Subcutaneous abdominal adipose tissue (tissue), 5 donors: ENCODE measurements around the gene MMP15.
A peak's percentile ranks its signal among the peaks of the same experiment; 100 is the strongest.

Source experiments
- H3K27ac ChIP-seq: one replicate; pipeline ENCODE4 v1.7.0; 2013; ENCODE audit warnings: low read depth, mild to moderate bottlenecking, inconsistent platforms, low read length, moderate library complexity
- H3K27me3 ChIP-seq, 5 donors: one replicate each; pipeline ENCODE4 v1.7.0; 2013; ENCODE audit warnings: low read length in 5 of 5, inconsistent platforms in 1 of 5; ENCODE audit not compliant: control insufficient read depth in 5 of 5, insufficient read depth in 4 of 5
- H3K36me3 ChIP-seq, 5 donors: one replicate each; pipeline ENCODE4 v1.7.0; 2013; ENCODE audit warnings: low read length in 5 of 5; ENCODE audit not compliant: control insufficient read depth in 5 of 5, insufficient read depth in 5 of 5
- H3K4me1 ChIP-seq, 5 donors: one replicate each; pipeline ENCODE4 v1.7.0; 2013; ENCODE audit warnings: low read length in 5 of 5, mild to moderate bottlenecking in 3 of 5, moderate library complexity in 1 of 5; ENCODE audit not compliant: control insufficient read depth in 5 of 5, insufficient read depth in 5 of 5
- H3K4me3 ChIP-seq, 5 donors: one replicate each; pipeline ENCODE4 v1.7.0; 2013; ENCODE audit warnings: low read length in 5 of 5, low read depth in 1 of 5
- H3K9ac ChIP-seq, 5 donors: one replicate each; pipeline ENCODE4 v1.7.0; 2013; ENCODE audit warnings: low read length in 5 of 5, mild to moderate bottlenecking in 4 of 5, moderate library complexity in 3 of 5
- H3K9me3 ChIP-seq, 5 donors: one replicate each; pipeline ENCODE4 v1.7.0; 2013; ENCODE audit warnings: low read length in 5 of 5; ENCODE audit not compliant: control insufficient read depth in 5 of 5
- donor health status: healthy.
- donor health status: healthy.
- donor health status: healthy.
- donor health status: healthy.
- donor health status: healthy.

Gene MMP15

DNA sequence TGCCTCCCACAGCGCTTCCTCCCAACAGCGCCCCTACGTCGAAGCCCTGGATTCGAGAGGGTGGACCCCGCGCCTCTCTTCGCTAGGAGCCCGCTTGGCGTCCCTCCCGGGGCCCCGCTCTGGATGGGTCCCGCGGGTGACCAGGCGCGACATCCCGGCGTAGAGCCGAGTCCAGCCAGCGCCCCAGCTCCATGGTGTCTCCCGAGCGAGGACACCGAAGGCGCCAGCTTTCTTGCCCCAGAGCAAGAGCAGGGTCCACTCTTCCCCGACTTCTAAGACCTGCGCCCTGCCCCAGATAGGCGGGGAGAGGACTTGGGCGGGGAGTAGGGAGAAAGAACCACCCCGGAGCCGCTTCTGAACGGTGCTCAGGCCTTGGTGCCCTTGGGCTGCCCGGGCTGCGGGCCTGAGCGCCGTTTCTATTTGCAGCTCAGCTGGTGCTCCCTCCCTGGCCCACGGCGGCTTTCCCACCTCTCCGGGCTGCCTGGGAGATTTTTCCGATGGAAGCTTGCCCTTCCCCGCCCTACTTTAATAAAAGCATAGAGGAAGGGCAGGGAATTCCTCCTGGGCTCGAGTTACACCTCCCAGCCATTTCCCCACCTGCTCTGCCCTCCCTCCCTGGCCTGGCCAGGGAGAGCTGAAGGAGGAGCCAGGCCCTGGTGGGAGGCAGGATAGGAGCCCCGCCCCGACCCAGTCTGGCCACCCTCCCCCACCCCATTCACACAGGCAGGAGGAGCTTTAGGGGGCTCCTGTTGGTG, 1.8 kb downstream of the MMP15 start:
- Histone ChIP-seq H3K9ac (peak overlapping the region in 2 of 5 donors; percentile 64 to 65), H3K27ac (peak overlapping the region; percentile 69), H3K4me3 (peak overlapping the region; percentile 19 to 85 (median 81)), H3K36me3 (no peaks in the 10 kb centered on the region), H3K9me3 (no peaks in the 10 kb centered on the region), H3K4me1 (peaks cover 14 to 98% (median 87%) of the 10 kb centered on the region in 5 donors), H3K27me3 (no peaks in the 10 kb centered on the region)

GRCh38 chr16:58027916-58028455, 2.4 kb downstream of the MMP15 start:
- peaks cover 12 to 98% (median 86%) of the 10 kb centered on the region in 5 donors for H3K4me1 ChIP-seq
- H3K36me3 ChIP-seq: no peaks in the 10 kb centered on the region
- H3K9ac ChIP-seq: peak overlapping the region in 1 of 5 donors; percentile 43
- no peaks in the 10 kb centered on the region for H3K27me3 ChIP-seq
- peak overlapping the region; percentile 16 for H3K27ac ChIP-seq
- H3K4me3 ChIP-seq: peak overlapping the region in 4 of 5 donors; percentile 19 to 85 (median 79)
- H3K9me3 ChIP-seq: no peaks in the 10 kb centered on the region

- Histone ChIP-seq H3K9ac (peak overlapping the region in 1 of 5 donors; percentile 43), H3K27me3 (no peaks in the 10 kb centered on the region), H3K9me3 (no peaks in the 10 kb centered on the region), H3K4me3 (peak overlapping the region in 2 of 5 donors; percentile 3 to 75), H3K27ac (peak overlapping the region; percentile 30), H3K4me1 (peaks cover 14 to 96% (median 84%) of the 10 kb centered on the region in 5 donors), H3K36me3 (no peaks in the 10 kb centered on the region)
Measured at GRCh38 chr16:58028541-58029070, 3.1 kb downstream of the MMP15 start.

DNA sequence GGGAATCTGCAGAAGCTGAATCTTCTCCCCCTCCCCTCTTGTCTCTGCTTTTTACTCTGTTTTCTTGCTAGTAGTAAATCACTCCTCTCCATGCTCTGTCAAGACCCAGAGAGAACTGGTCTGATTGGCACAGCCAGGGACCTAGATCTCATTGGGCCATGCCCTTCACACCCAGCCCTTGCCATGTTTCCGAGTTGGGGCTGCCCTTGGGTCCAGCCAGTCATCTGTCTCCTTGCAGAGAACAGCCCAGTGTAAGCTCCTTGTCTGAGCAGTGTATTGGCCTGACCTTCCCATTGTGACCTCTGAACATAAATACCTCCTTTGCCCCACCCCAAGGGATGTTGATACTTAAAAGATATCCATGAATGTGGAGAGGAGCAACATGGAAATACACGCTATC, 3.9 kb downstream of the MMP15 start:
- Histone ChIP-seq H3K27ac (peak overlapping the region; percentile 30), H3K27me3 (no peaks in the 10 kb centered on the region), H3K4me1 (peaks cover 14 to 89% (median 81%) of the 10 kb centered on the region in 5 donors)

GRCh38 chr16:58030136-58030840, 4.7 kb downstream of the MMP15 start:
- H3K36me3 ChIP-seq: no peaks in the 10 kb centered on the region
- no peaks in the 10 kb centered on the region for H3K27me3 ChIP-seq
- H3K9me3 ChIP-seq: no peaks in the 10 kb centered on the region
- H3K4me1 ChIP-seq: peaks cover 14 to 80% (median 75%) of the 10 kb centered on the region in 5 donors
- no peak overlapping the region for H3K9ac ChIP-seq
- H3K4me3 ChIP-seq: no peak overlapping the region
- H3K27ac ChIP-seq: peak overlapping the region; percentile 60

More for the DNA sequence above, 3.9 kb downstream of the MMP15 start:
- Histone ChIP-seq H3K9ac (no peak overlapping the region), H3K9me3 (no peaks in the 10 kb centered on the region), H3K36me3 (no peaks in the 10 kb centered on the region), H3K4me3 (no peak overlapping the region)

DNA sequence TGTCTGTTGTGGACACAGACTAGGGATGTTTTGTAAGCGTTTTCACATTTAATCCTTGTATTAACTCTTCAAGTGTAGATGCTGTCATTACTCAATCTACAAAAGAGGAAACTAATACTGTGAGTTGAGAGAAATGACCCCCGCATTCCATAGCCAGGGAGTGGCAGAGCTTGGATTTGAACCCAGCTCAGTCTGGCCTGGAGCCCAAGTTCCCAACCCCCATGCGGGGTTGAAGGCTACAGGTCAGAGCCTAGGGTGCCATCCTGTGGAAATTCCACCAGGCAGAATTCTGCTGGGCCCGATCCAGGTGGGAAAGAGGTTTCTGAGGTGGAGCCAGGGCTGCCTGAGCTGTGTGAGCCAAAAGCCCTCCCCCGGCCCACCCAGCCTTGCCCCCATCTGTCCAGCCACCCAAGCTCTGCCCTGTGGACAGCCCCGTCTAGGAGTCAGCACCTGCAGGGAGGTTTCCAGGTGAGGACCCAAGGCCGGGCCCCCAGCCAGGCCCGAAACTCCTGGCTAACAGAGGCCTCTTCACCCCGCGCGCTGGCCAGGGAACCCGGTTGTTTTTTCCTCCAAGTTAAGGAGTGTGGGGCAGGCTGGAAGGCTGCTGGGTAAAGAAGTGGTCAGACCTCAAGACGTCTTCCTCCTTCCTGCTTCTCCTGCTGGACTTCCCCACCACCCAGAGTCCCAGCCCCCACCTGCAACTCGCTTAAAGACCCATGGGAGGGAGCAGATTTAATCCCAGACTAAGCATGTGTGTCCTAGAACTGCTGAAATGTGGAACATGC, 5.7 kb downstream of the MMP15 start:
- peaks cover 14 to 82% (median 78%) of the 10 kb centered on the region in 5 donors for H3K4me1 ChIP-seq
- H3K9ac ChIP-seq: peak overlapping the region in 1 of 5 donors; percentile 38
- no peaks in the 10 kb centered on the region for H3K9me3 ChIP-seq
- no peak overlapping the region for H3K4me3 ChIP-seq
- H3K27ac ChIP-seq: peak overlapping the region; percentile 57
- H3K36me3 ChIP-seq: no peaks in the 10 kb centered on the region
- H3K27me3 ChIP-seq: no peaks in the 10 kb centered on the region

GRCh38 chr16:58032710-58033293, 7.2 kb downstream of the MMP15 start:
- Histone ChIP-seq H3K36me3 (peaks cover 0 to 8% (median 0%) of the 10 kb centered on the region in 5 donors), H3K9ac (peak overlapping the region in 1 of 5 donors; percentile 3), H3K4me1 (peaks cover 14 to 71% (median 66%) of the 10 kb centered on the region in 5 donors), H3K9me3 (no peaks in the 10 kb centered on the region), H3K27me3 (no peaks in the 10 kb centered on the region), H3K27ac (peak overlapping the region; percentile 57), H3K4me3 (no peak overlapping the region)

- Histone ChIP-seq H3K36me3 (peaks cover 0 to 18% (median 11%) of the 10 kb centered on the region in 5 donors), H3K9me3 (no peaks in the 10 kb centered on the region), H3K4me3 (no peak overlapping the region), H3K4me1 (peaks cover 11 to 65% (median 58%) of the 10 kb centered on the region in 5 donors), H3K9ac (no peak overlapping the region), H3K27ac (no peak overlapping the region), H3K27me3 (no peaks in the 10 kb centered on the region)
Measured at GRCh38 chr16:58034128-58034685, 8.7 kb downstream of the MMP15 start.

- H3K36me3 ChIP-seq: peaks cover 0 to 23% (median 17%) of the 10 kb centered on the region in 5 donors
- peaks cover 11 to 59% (median 52%) of the 10 kb centered on the region in 5 donors for H3K4me1 ChIP-seq
- H3K4me3 ChIP-seq: no peak overlapping the region
- no peaks in the 10 kb centered on the region for H3K27me3 ChIP-seq
- H3K9me3 ChIP-seq: no peaks in the 10 kb centered on the region
- H3K27ac ChIP-seq: no peak overlapping the region
- no peak overlapping the region for H3K9ac ChIP-seq
Measured at GRCh38 chr16:58034774-58035173, 9.2 kb downstream of the MMP15 start.
